ENCODE data around the gene COA6.

The COA6 gene

GRCh38 chr1:234412830-234413229 is 39.6 kb downstream of the COA6 start:
- DNase-seq (ENCODE audit: low read depth, low spot score) = no peak

GRCh38 chr1:234413485-234413884 is 40.2 kb downstream of the COA6 start:
- DNase-seq (ENCODE audit: low read depth, low spot score) = no peak

GRCh38 chr1:234413990-234414389 is 40.7 kb downstream of the COA6 start:
- no peak for DNase-seq (ENCODE audit: low read depth, low spot score)

GRCh38 chr1:234427950-234428646 is 54.8 kb downstream of the COA6 start:
- DNase-seq (ENCODE audit: low read depth, low spot score) = no peak

GRCh38 chr1:234429434-234429806 is 56.2 kb downstream of the COA6 start:
- no peak for DNase-seq (ENCODE audit: low read depth, low spot score)

- DNase-seq (ENCODE audit: low read depth, low spot score) = no peak
Measured at GRCh38 chr1:234430691-234431090, 57.4 kb downstream of the COA6 start.

GRCh38 chr1:234431255-234431654 is 58.0 kb downstream of the COA6 start:
- no peak for DNase-seq (ENCODE audit: low read depth, low spot score)

GRCh38 chr1:234433563-234434285 is 60.5 kb downstream of the COA6 start:
- peak; percentile 39 for DNase-seq (ENCODE audit: low read depth, low spot score)
